GM18873 (cell line): ENCODE results near the gene TSSC4.

Experiments
- ATAC-seq: cut with Tn5 transposase; IDR thresholded peaks from one replicate; pipeline ENCODE4 v1.9.1; 2021; ENCODE audit warnings: mild to moderate bottlenecking, moderate library complexity, moderate number of reproducible peaks; ENCODE audit not compliant: unreplicated experiment, low FRiP score

TSSC4 gene

DNA sequence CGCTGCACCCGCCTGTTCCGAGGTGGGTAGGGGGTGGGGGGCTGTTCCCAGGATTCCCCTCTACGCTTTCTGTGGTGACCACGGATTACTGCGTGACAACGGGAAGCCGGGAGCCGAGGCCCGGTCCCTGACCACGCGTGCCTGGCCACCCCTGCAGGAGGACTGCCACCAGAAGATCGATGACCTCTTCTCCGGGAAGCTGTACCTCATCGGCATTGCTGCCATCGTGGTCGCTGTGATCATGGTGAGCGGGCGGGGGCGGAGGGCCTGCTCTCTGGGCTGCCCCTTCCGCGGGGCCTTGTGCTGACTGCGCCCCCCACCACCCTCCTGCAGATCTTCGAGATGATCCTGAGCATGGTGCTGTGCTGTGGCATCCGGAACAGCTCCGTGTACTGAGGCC, 4.1 kb upstream of the TSSC4 start:
- ATAC-seq = no peak

DNA sequence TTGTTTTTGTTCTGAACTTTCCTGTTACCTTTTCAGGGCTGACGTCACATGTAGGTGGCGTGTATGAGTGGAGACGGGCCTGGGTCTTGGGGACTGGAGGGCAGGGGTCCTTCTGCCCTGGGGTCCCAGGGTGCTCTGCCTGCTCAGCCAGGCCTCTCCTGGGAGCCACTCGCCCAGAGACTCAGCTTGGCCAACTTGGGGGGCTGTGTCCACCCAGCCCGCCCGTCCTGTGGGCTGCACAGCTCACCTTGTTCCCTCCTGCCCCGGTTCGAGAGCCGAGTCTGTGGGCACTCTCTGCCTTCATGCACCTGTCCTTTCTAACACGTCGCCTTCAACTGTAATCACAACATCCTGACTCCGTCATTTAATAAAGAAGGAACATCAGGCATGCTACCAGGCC, 3.5 kb upstream of the TSSC4 start:
- no peak for ATAC-seq

DNA sequence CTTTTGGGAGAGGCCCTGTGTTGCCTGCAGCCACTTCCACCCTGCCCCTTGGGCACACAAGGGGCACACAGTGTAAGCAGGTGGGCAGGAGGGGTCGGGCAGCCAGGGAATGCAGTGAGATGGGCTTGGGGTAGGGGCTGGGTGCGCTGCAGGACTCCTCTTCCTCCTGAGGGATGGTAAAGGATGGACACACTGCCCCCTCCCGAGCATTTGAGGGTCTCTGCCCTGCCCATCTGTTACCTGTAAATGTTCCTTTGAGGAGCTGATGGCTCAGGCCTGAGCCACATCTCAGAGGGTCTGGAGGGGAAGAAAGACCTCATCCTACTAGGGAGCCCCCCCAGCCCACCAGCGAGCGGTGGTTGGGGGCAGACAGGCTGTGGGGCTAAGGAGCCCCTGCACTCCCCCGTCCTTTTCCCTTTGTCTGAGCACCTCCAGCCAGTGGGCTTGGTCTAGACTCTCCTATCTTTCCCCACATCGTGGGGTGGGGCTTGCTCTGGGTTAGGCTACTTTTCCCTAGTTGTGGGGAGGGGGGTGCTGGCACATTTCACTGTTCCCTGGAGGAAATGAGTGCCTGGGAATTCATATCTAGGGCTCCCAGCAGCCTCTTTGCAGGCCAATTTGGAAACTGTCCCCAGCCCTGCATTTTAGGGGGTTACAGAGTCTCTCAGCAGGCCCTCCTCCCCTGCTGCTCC, 1.7 kb upstream of the TSSC4 start:
- no peak for ATAC-seq

DNA sequence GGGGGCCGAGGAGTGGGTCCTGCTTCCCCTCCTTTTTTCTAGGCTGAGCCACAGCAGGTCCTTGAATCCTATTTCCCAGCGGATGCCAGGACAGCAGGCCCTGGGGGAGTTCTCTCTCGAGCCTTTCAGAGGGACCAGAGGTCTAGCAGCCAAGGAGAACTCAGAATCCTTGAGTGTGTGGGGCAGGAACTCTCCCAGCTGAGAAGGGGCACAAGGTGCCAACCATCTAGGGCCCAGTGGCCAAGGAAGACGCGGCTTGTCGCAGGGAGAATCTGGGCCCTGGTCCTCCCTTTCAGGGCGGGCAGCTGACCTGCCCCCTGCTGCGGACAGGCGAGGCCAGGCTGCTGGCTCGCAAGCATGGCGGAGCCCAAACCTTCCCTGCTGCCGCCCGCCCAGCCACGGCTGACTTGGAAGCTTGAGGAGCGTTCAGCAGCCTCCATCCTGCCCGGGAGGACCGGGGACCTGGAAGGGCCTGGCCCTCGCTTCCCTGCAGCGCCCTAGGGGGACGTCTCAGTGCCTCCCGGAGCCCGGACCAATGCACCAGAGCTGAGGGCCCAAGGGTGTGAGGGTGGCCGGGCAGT, 972 bp upstream of the TSSC4 start:
- ATAC-seq = no peak

DNA sequence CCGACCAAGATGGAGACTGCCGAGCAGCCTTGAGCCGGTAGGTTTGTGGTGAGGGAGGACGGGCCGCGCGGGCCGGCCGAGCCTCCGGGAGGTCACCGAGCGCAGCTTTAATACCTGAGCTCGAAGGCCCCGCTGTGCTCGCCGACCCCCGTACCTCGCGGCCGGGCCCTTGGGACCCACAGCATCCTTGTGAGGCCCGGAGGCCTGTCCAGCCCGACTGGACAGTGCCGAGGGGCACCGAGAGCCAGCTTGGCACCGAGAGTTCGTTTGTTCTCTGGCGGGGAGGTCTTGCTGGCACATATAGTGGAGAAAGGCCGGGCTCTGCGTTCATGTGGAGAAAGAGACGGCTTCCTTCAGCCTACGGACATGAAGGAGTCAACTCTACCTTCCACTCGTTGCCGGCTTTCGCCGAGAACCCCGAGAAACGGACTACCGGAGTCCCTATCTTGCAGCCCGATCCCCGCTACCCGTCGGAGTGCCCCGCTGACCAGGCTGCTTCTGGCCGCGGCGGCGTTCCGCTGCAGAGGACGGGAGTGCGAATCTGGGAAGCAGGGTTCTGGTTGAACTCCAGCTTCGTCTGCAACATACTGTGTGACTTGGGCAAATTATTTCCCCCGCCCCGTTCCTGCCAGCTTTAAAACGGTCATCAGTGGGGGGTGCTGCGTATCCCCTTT, 349 bp downstream of the TSSC4 start:
- peak; percentile 6 for ATAC-seq

DNA sequence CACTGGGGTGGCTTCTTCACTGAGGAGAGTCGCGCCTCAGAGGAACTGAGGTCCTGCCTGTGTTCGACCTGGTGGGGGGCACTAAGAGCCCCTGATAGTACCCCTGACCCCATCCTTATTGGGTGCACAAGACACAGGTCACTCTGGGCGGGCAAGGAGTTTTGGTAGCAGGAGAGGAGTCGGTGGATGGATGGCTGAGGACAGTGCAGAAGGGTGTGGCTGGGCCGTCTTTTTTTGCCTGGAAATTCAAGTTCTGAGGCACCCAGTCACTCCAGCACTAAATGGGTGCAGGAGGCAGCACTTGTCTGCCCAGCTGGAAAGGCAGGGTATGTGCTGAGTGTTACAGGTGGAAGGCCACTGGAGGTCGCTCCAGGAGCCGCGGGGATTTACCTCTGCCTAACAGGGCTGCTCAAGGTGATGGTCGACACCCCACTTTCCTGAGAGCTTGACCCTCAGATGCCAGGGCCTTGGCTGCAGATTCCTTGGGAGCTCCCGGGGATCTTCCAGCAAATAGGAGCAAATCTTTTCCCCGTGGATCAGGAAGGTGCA, 960 bp downstream of the TSSC4 start:
- no peak for ATAC-seq

DNA sequence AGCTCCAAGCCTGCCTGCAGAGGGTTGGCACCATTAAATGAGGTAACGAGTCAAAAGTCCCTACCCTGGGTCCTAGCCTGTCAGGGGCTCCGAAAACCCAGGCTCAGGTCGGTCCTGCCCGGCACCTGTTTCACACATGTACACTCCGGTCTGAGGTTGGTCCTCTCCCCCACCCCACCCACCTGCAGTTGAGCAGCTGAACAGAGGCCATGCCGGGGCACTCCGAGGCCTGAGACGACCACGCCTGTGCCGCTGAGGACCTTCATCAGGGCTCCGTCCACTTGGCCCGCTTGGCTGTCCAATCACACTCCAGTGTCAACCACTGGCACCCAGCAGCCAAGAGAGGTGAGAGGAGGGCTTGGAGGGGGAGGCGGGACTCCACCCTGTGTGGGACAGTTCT, 1.6 kb downstream of the TSSC4 start:
- no peak for ATAC-seq

DNA sequence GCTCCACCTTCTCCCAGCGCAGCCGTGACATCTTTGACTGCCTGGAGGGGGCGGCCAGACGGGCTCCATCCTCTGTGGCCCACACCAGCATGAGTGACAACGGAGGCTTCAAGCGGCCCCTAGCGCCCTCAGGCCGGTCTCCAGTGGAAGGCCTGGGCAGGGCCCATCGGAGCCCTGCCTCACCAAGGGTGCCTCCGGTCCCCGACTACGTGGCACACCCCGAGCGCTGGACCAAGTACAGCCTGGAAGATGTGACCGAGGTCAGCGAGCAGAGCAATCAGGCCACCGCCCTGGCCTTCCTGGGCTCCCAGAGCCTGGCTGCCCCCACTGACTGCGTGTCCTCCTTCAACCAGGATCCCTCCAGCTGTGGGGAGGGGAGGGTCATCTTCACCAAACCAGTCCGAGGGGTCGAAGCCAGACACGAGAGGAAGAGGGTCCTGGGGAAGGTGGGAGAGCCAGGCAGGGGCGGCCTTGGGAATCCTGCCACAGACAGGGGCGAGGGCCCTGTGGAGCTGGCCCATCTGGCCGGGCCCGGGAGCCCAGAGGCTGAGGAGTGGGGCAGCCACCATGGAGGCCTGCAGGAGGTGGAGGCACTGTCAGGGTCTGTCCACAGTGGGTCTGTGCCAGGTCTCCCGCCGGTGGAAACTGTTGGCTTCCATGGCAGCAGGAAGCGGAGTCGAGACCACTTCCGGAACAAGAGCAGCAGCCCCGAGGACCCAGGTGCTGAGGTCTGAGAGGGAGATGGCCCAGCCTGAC, 2.5 kb downstream of the TSSC4 start:
- ATAC-seq = no peak

DNA sequence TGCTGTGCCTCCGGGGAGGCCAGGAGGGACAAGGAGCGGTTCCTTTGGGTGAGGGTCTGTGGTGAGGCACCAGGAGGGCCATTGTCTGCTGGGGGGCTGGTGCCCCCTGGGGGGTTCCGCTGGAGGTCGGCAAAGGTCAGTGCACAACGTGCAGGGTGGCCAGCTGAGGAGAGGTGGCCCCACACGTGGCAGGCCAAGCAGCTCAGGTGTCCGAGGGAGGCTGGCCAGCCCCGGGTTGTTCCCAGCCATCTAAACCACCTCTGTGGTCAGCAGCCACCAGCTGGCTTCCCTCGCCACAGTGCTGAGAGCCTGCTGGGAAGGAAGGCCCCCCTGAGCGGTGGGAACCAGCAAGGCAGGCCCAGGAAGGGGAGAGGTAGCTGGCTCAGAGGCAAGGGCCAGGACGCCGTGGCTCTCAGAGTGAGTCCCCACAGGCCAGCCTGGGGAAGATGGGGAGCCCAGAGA, 4.2 kb downstream of the TSSC4 start:
- no peak for ATAC-seq

DNA sequence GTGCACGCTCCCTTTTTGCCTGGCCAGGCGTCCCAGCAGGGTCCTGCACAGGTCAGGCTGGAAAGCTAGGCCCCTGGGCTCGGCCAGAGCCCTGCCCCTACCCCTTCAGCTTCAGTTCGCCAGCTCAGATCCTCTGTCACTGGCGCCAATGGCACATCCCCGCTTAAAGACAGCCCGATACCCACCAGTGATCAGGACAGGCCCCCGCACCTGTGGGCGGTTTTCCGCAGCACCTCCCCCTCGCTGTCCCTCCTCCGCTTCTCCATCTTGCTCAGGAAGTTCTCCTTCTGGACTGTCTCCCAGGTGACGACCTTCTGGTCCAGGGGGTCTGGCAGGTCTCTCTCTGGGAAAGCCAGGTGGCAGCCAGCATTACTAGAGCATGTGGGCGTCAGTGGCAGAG, 5.9 kb downstream of the TSSC4 start:
- no peak for ATAC-seq

DNA sequence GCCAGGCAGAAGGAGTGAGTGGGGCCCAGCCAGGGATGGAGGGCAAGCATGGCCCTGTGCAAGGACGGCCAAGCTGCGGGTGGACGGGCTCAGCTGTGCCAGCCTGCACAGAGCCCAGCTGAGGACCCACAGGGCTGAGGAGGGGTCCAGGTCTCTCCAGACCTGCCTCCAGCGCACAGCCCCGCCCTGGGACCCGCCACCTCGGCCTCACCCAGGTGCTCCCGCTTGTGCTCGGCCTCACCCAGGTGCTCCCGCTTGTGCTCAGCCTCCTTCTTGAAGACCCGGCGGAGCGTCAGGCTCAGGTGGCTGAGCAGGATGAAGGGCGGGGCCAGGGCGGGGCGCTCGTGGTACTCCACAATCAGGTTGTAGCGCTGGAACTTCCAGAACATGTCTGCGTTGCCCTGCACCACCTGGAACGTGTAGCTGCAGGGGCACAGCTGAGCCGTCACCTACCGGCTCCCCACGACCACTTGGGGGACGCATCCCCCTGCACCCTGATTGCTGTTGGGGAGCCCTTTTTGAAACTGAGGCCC, 6.4 kb downstream of the TSSC4 start:
- no peak for ATAC-seq

DNA sequence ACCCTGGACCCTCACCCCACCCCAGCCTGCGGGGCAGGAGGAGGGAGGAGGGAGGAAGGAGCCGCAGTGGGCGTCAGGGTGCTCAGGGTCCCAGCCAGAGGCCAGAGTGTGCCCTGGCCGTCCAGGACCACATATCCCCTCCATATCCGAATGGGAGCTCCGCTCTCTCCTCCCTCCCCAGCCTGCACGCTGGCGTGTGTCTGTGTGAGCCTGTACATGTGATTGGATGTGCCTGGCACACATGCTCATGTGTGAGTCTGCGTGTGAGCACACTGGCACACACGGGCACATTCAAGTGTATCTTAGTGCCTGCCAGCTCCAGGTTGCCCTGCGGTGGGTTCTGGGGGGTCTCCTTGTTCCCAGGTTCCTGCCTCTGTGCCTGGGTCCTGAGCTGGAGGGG, 8.1 kb downstream of the TSSC4 start:
- ATAC-seq = no peak

DNA sequence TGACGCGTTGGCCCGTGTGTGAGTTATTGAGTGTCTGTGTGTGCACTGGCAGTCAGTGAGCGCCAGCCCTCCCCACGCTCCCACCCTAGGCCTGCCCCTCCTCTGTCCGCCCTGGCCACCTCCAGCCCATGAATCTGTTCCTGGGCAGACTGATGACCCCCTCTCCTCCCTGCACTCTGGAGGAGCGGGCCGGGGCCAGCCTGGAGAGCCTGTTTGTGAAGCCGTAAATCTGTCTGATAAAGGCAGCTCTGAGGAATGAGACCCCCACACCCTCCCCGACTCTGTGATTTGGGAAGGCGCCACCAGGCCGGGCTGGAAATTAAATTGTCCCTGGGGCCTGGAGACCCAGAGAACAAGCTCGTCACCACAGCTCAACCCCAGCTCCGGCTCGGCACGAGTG, 8.6 kb downstream of the TSSC4 start:
- ATAC-seq = no peak

DNA sequence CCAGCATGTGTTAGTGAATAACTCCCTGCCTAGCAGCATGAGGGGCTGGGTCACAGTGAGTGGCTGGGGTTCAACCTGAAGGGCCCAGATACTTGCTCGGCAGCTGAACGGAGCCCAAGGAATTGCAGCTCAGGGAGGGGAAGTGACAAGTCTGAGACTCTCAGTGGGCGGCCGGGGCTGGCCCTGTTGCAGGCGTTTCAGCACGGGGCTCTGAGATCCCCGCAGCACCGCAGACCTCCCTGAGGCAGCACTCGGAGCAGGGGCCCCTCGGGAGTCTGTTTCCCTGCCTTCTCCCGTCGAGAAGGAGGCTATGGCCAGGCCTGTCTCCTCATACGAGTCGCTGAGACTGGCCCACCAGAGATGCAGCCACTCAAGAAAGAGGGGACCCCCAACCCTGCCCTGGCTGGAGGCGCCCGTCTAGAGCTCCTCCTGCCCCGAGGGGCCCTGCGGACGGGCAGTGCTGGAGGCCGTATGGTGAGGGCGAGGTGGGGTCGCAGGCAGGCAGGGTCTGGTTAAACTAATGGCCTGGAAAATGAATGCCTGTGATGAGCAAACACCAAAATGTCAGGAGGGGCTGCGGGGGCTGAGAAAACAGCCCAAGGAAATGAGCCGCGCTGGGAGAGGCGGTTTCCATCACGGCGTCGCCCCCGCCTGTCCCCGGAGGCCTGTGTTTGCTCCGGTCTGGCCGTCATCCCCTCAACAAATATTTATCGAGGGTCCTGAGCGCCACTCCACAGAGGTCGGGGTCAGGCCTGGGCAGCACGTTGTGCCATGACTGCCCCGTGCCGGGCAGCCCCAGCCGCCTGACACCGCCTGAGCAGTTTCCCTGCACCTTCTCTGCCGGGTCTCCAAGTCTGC, 9.3 kb downstream of the TSSC4 start:
- ATAC-seq = no peak

DNA sequence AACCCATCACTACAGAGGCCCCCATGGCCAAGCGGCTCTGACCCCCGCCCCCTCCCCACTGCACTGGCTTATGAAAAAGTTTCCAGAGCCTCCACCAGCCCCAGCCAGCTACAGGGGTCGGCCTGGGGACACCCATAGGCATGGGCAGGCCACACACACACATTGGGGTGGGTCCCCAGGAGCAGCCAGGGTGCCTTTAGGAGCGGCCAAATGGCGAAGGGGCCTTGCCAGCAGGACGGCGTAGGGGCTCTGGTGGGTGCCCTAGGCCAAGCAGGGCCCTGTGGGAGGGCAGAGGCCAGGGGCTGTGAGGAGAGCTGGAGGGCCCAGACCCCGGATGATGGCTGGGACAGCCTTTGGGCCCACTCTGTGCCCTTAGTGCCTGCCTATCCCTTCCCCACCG, 10.1 kb downstream of the TSSC4 start:
- ATAC-seq = no peak

DNA sequence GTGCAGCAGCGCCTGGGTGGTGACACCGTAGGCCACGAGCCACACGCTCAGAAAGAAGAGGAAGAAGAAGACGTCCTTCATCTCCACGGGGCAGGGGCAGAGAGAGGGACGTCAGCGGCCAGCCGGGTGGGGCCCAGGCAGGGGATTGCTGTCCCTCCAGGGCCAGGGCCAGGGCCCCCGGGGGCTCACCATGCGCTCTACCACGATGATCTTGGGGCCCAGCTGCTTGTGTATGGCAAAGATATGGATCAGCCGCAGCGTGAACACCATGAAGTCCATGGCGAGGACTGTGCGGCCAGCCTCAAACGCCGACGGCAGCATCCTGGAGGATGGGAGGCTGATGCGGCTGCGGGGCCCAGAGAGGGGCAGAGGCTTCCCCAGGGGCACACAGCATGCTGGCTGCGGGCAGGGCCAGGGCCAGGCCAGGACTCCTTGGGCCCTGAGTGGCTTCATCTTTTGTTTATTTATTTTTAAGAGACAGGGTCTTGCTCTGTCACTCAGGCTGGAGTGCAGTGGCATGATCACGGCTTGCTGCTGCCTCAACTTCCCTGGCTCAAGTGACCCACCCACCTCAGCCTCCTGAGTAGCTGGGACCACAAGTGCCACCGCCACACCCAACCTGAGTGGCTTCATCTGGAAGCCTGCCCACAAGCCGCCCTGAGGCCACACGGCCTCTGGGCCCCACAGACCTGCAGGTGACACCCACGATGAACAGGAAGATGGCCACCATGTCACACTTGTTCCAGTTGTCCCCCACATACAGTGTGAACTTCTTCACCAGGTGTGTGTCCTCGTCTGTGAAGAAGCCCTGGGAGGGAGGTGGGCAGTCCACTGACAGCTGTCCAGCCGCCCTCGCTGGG, 11.1 kb downstream of the TSSC4 start:
- ATAC-seq = no peak

DNA sequence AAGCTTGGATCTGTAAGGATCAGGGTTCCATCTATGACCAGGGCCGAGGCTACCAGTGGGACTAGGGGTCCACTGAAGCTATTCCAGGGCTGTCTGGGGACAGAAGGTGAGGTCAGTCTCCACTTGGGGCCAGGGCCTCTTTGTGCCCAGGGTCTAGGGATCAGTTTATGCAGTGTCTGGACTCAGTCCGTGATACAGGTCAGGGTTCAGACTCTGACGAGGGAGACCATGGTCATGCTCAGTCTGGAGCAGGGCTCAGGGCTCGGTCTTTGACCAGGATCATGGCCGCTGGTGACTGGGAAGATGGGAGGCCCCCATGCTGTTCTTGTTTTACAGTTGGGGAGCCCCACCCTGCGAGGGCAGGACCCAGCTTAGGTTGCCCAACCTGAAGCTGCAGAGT, 11.8 kb downstream of the TSSC4 start:
- ATAC-seq = no peak

DNA sequence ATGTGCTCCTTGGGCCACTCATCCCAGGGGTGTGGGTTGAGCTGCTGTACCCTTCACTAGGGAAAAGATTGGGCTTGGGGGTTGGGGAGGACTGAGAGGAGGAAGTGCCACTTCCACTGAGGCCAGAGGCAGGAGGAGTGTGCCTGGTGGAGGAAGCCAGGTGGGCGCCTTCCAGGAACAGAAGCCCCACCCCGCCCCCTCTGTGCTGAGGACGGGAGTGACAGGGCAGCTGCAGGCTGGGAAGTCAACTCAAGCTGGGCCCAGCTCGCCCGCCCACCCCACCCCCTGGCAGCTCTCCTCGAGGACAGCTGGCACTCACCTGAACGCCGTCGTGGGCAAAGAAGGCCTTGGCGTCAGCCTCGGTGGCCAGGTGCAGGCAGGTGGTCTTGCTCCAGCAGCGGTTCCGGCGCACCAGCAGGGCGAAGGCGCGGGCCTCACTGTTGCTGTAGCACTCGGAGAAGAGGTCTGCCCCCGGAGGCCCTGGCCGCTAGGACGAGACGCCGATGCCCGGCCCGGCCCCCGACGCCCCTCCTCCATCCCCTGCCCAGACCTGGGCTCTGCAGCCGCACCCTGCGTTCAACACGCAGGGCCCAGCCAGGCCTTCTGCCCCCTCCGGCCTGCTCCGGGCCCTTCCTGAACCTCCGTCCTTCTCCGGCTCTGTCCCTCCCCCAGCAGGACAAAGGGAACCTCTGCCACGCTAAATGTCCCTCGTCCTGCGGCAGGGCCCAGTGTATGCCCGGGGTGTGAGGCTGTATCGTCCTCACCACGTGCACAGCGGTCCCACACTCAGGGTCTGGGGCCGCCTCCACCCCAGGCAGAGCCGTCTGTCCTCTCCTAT, 13.4 kb downstream of the TSSC4 start:
- ATAC-seq = no peak
